Activated naive CD4-positive, alpha-beta T cell treated with anti-CD3 and anti-CD28 coated beads, Interleukin-2, amount 50 U/mL, for 16 hours (primary cell): ENCODE data around the gene PRAME.
"Not testable (repeated sequence)": the region's sequence is repeated elsewhere in the genome, so short reads cannot be mapped to it uniquely, and the experiment has no call there.

Source experiments
- DNase-seq: peaks from one replicate; pipeline ENCODE4 v3.0.0-alpha.2; 2020

The PRAME gene

GRCh38 chr22:22550789-22551434, 8.2 kb downstream of the PRAME start:
- DNase-seq: no peak

- DNase-seq: no peak
Measured at GRCh38 chr22:22548910-22549309, 10.2 kb downstream of the PRAME start.

GRCh38 chr22:22548317-22548716, 10.7 kb downstream of the PRAME start:
- DNase-seq: no peak

GRCh38 chr22:22547692-22548300, 11.3 kb downstream of the PRAME start:
- DNase-seq: no peak

GRCh38 chr22:22547226-22547625, 11.8 kb downstream of the PRAME start:
- no peak for DNase-seq

- no peak for DNase-seq
Measured at GRCh38 chr22:22546490-22546889, 12.6 kb downstream of the PRAME start.

- DNase-seq: no peak
Measured at GRCh38 chr22:22545084-22545483, 14.0 kb downstream of the PRAME start.

- DNase-seq: no peak
Measured at GRCh38 chr22:22538226-22538989, 20.7 kb downstream of the PRAME start.

GRCh38 chr22:22536916-22537315, 22.1 kb downstream of the PRAME start:
- no peak for DNase-seq

GRCh38 chr22:22536515-22536914, 22.6 kb downstream of the PRAME start:
- DNase-seq: no peak

- DNase-seq: no peak
Measured at GRCh38 chr22:22535662-22536061, 23.4 kb downstream of the PRAME start.

GRCh38 chr22:22534604-22535415, 24.3 kb downstream of the PRAME start:
- no peak for DNase-seq

- no peak for DNase-seq
Measured at GRCh38 chr22:22533863-22534262, 25.2 kb downstream of the PRAME start.

GRCh38 chr22:22533417-22533816, 25.6 kb downstream of the PRAME start:
- no peak for DNase-seq

- not testable (repeated sequence) for DNase-seq
Measured at GRCh38 chr22:22532547-22533071, 26.5 kb downstream of the PRAME start.

GRCh38 chr22:22531770-22532546, 27.1 kb downstream of the PRAME start:
- no peak for DNase-seq

- no peak for DNase-seq
Measured at GRCh38 chr22:22528780-22529179, 30.3 kb downstream of the PRAME start.

GRCh38 chr22:22527312-22527711, 31.8 kb downstream of the PRAME start:
- no peak for DNase-seq

GRCh38 chr22:22526125-22526912, 32.7 kb downstream of the PRAME start:
- no peak for DNase-seq

GRCh38 chr22:22523494-22523893, 35.6 kb downstream of the PRAME start:
- no peak for DNase-seq

- no peak for DNase-seq
Measured at GRCh38 chr22:22521631-22522030, 37.4 kb downstream of the PRAME start.
